WTC11 (cell line): Measurements from ENCODE around the gene BEST4.

ENCODE experiments used
- ATF2 ChIP-seq: sonication (generic); formaldehyde crosslinking; IDR thresholded peaks from 2 replicates; pipeline ENCODE4 v1.8.1; 2022; ENCODE audit warnings: low read depth, missing genetic modification reagents, borderline replicate concordance
- CTCF ChIP-seq: fragments of 200-600 bp; IDR thresholded peaks from 2 replicates; pipeline ENCODE4 v1.8.0; 2022; ENCODE audit warnings: antibody characterized with exemption
- ELF4 ChIP-seq: sonication (generic); formaldehyde crosslinking; IDR thresholded peaks from 2 replicates; pipeline ENCODE4 v1.8.1; 2022; ENCODE audit warnings: low read depth, mild to moderate bottlenecking, moderate library complexity, missing genetic modification reagents
- FOXJ3 ChIP-seq: sonication (generic); formaldehyde crosslinking; IDR thresholded peaks from 2 replicates; pipeline ENCODE4 v1.9.0; 2021; ENCODE audit warnings: missing genetic modification reagents, mild to moderate bottlenecking, borderline replicate concordance
- IRF2 ChIP-seq: sonication (generic); formaldehyde crosslinking; IDR thresholded peaks from 2 replicates; pipeline ENCODE4 v1.8.0; 2022; ENCODE audit warnings: low read depth, missing genetic modification reagents, borderline replicate concordance
- MAX ChIP-seq: sonication (generic); formaldehyde crosslinking; IDR thresholded peaks from 2 replicates; pipeline ENCODE4 v1.8.0; 2022; ENCODE audit warnings: mild to moderate bottlenecking, missing genetic modification reagents
- NFYB ChIP-seq: sonication (generic); formaldehyde crosslinking; conservative IDR thresholded peaks from 2 replicates; pipeline ENCODE4 v1.8.0; 2022; ENCODE audit warnings: low read depth, missing genetic modification reagents
- NR1H2 ChIP-seq: sonication (generic); formaldehyde crosslinking; IDR thresholded peaks from 2 replicates; pipeline ENCODE4 v1.9.0; 2021; ENCODE audit warnings: mild to moderate bottlenecking, moderate library complexity, missing genetic modification reagents
- SP1 ChIP-seq: sonication (generic); formaldehyde crosslinking; conservative IDR thresholded peaks from 2 replicates; pipeline ENCODE4 v1.8.1; 2022; ENCODE audit warnings: missing genetic modification reagents
- TCF7 ChIP-seq: sonication (generic); formaldehyde crosslinking; IDR thresholded peaks from 2 replicates; pipeline ENCODE4 v1.8.0; 2022; ENCODE audit warnings: mild to moderate bottlenecking, low read depth, missing genetic modification reagents, moderate library complexity
- USF2 ChIP-seq: sonication (generic); formaldehyde crosslinking; IDR thresholded peaks from 2 replicates; pipeline ENCODE4 v1.8.1; 2023; ENCODE audit warnings: mild to moderate bottlenecking, missing genetic modification reagents, moderate library complexity
- ZBTB21 ChIP-seq: sonication (generic); formaldehyde crosslinking; IDR thresholded peaks from 2 replicates; pipeline ENCODE4 v1.8.1; 2023; ENCODE audit warnings: mild to moderate bottlenecking, missing genetic modification reagents, borderline replicate concordance
- TF ChIP-seq, protein P1 (sequence below): sonication (generic); formaldehyde crosslinking; IDR thresholded peaks from 2 replicates; pipeline ENCODE4 v1.8.1; 2023; ENCODE audit warnings: mild to moderate bottlenecking, missing genetic modification reagents
- TF ChIP-seq, protein P2 (sequence below): sonication (generic); formaldehyde crosslinking; IDR thresholded peaks from 2 replicates; pipeline ENCODE4 v1.8.1; 2022; ENCODE audit warnings: mild to moderate bottlenecking, moderate library complexity, missing genetic modification reagents

DNA sequence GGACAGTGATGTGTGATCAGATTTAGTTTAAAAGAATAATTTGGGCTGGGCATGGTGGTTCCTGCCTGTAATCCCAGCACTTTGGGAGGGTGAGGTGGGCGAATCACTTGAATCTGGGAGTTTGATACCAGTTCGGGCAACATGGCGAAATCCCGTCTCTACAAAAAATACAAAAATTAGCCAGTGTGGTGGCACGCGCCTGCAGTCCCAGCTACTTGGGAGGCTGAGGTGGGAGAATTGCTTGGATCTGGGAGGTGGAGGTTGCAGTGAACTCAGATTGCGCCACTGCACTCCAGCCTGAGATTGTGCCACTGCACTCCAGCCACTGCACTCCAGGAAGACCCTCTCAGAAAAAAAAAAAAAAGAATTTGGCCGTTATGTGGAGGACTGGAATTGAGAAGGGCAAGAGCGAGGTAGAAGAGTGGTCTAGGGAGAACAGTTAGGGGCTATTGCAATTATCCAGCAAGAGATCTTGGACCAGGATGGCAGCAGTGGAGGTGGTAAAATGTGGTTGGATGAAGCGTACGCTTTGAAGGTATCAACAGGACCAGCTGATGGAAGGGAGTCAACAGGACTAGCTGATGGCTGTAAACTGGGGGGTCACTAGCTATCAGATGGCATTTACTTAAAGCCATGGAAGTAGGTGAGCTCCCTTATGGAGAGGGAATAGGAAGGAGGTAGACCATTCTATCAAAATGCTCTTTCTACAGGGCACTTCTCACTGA lies 30.0 kb upstream of the BEST4 start:
- TF ChIP-seq, protein P1, sequence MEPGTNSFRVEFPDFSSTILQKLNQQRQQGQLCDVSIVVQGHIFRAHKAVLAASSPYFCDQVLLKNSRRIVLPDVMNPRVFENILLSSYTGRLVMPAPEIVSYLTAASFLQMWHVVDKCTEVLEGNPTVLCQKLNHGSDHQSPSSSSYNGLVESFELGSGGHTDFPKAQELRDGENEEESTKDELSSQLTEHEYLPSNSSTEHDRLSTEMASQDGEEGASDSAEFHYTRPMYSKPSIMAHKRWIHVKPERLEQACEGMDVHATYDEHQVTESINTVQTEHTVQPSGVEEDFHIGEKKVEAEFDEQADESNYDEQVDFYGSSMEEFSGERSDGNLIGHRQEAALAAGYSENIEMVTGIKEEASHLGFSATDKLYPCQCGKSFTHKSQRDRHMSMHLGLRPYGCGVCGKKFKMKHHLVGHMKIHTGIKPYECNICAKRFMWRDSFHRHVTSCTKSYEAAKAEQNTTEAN (CRISPR knock-in tag): no peak
- TF ChIP-seq USF2 (CRISPR knock-in tag): no peak
- TF ChIP-seq ZBTB21 (CRISPR knock-in tag): no peak
- no peak for TF ChIP-seq CTCF
- no peak for TF ChIP-seq NFYB (CRISPR knock-in tag)
- no peak for TF ChIP-seq ELF4 (CRISPR knock-in tag)
- TF ChIP-seq ATF2: no peak
- no peak for TF ChIP-seq FOXJ3 (CRISPR knock-in tag)
- TF ChIP-seq, protein P2, sequence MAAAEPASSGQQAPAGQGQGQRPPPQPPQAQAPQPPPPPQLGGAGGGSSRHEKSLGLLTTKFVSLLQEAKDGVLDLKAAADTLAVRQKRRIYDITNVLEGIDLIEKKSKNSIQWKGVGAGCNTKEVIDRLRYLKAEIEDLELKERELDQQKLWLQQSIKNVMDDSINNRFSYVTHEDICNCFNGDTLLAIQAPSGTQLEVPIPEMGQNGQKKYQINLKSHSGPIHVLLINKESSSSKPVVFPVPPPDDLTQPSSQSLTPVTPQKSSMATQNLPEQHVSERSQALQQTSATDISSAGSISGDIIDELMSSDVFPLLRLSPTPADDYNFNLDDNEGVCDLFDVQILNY (CRISPR knock-in tag): no peak
- no peak for TF ChIP-seq TCF7 (CRISPR knock-in tag)
- no peak for TF ChIP-seq SP1 (CRISPR knock-in tag)
- TF ChIP-seq NR1H2: no peak
- no peak for TF ChIP-seq MAX (CRISPR knock-in tag)
- TF ChIP-seq IRF2 (CRISPR knock-in tag): no peak
